Vagina (tissue), 2 donors: ENCODE results near the gene CACNG7. TPM values are rescaled to one million over a fixed set of nuclear protein-coding genes. Genes with fewer than 3 reads are reported as not detected.

Experiments used
- DNase-seq, 2 donors: peaks; one replicate each; pipeline ENCODE4 v3.0.0-alpha.2; 2017; ENCODE audit errors: extremely low spot score in 2 of 2
- H3K27ac ChIP-seq: fragments of 200-600 bp; sonication (generic); one replicate; pipeline ENCODE4 v1.5.1; 2019
- H3K27me3 ChIP-seq: fragments of 200-600 bp; sonication (generic); one replicate; pipeline ENCODE4 v1.5.1; 2019
- H3K36me3 ChIP-seq, 2 donors: fragments of 200-600 bp; sonication (generic); one replicate each; pipeline ENCODE4 v1.5.1; 2017 to 2019
- H3K4me1 ChIP-seq: fragments of 200-600 bp; sonication (generic); one replicate; pipeline ENCODE4 v1.5.1; 2019
- H3K4me3 ChIP-seq, 2 donors: fragments of 200-600 bp; sonication (generic); 1 replicate in 1 of 2; 2 replicates in 1 of 2; pipeline ENCODE4 v1.5.1; 2016 to 2019
- H3K9me3 ChIP-seq: fragments of 200-600 bp; sonication (generic); one replicate; pipeline ENCODE4 v1.5.1; 2019
- POLR2A ChIP-seq, 2 donors: fragments of 450-650 bp; IDR thresholded peaks; one replicate each; pipeline ENCODE4 v1.6.1; 2017; ENCODE audit warnings: antibody characterized with exemption in 2 of 2, mild to moderate bottlenecking in 2 of 2, moderate library complexity in 2 of 2
- POLR2AphosphoS5 ChIP-seq, 2 donors: sonication (generic); formaldehyde crosslinking; IDR thresholded peaks; one replicate each; pipeline ENCODE4 v1.9.0; 2017; ENCODE audit warnings: antibody characterized with exemption in 2 of 2, mild to moderate bottlenecking in 2 of 2, low read depth in 1 of 2; ENCODE audit not compliant: insufficient read depth in 1 of 2
- intact Hi-C: fragments of 100-400 bp; cut with DNase I; formaldehyde crosslinking; loops from one replicate; pipeline ENCODE4 v1.15.1; 2023
- total RNA-seq: library from RNA; depleted of rRNA; stranded (reverse); fragments of >200 nt; gene quantifications from one replicate; pipeline ENCODE4 v1.2.3, GENCODE V29; 2016
- TF ChIP-seq, protein P1 (sequence below), 3 experiments: fragments of 450-650 bp in 2 of 3; fragments of 200-600 bp in 1 of 3; sonication (generic) in 1 of 3; IDR thresholded peaks; one replicate each; pipeline ENCODE4 v1.5.1; 2017 to 2019; ENCODE audit warnings: antibody characterized with exemption in 3 of 3, mild to moderate bottlenecking in 2 of 3, moderate library complexity in 2 of 3

CACNG7 gene
- total RNA-seq, 1 donor from 2014 or later: not detected

DNA sequence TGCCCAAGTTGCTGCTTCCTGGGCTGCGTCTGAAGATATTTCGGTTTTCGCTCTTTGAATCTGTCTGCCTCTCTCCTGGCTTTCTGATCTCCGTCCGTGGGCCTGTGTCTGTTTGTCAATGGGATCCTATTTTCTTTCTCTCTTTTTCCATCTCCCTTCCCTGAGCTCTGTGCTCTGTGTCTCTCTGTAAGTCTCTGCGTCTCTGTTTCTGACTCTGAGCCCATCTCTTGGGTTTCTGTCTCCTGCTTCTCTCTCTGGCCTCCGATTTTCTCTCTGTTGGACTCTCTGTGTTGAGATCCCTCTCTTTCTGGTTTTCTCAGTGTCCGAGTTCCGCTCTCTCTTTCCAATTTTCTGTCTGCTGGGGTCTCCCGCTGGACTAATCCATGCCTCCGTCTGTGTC, 25.3 kb upstream of the CACNG7 start:
- intact Hi-C loops: no loop called here
- H3K27ac ChIP-seq: no peak overlapping the region
- H3K4me1 ChIP-seq: peaks cover 25% of the 10 kb centered on the region
- peaks cover 10% of the 10 kb centered on the region for H3K27me3 ChIP-seq
- no peaks in the 10 kb centered on the region for H3K9me3 ChIP-seq
- H3K36me3 ChIP-seq: no peaks in the 10 kb centered on the region
- TF ChIP-seq POLR2A (IDR thresholded peaks at IDR 0.05) (no peak), POLR2AphosphoS5 (IDR thresholded peaks at IDR 0.05; ENCODE audit: insufficient read depth in 1 of 2, low read depth in 1 of 2) (no peak)
- TF ChIP-seq, protein P1, sequence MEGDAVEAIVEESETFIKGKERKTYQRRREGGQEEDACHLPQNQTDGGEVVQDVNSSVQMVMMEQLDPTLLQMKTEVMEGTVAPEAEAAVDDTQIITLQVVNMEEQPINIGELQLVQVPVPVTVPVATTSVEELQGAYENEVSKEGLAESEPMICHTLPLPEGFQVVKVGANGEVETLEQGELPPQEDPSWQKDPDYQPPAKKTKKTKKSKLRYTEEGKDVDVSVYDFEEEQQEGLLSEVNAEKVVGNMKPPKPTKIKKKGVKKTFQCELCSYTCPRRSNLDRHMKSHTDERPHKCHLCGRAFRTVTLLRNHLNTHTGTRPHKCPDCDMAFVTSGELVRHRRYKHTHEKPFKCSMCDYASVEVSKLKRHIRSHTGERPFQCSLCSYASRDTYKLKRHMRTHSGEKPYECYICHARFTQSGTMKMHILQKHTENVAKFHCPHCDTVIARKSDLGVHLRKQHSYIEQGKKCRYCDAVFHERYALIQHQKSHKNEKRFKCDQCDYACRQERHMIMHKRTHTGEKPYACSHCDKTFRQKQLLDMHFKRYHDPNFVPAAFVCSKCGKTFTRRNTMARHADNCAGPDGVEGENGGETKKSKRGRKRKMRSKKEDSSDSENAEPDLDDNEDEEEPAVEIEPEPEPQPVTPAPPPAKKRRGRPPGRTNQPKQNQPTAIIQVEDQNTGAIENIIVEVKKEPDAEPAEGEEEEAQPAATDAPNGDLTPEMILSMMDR (IDR thresholded peaks at IDR 0.05): no peak
- DNase-seq: no peak
- no peak overlapping the region for H3K4me3 ChIP-seq

DNA sequence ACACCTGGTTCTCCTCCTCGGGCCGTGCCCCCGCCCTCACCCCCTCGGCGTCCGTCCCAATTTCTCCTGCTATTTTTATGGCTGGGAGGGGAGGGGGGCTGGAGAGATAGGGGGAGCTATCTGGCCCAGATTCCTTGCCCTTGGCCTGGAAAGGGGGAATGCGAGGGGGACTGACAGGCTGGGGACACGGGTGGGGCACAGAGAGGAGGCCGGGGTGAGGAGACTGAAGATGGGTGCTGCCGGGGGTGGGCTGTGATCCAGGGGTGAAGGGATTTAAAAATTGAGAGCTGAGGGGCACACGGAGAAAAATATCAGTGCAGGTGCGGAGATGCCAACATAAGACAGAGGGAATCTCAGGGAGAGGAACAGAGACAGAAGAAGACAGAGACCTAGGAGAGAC, 24.8 kb upstream of the CACNG7 start:
- peaks cover 10% of the 10 kb centered on the region for H3K27me3 ChIP-seq
- intact Hi-C loops: no loop called here
- no peaks in the 10 kb centered on the region for H3K9me3 ChIP-seq
- no peak overlapping the region for H3K27ac ChIP-seq
- H3K36me3 ChIP-seq: no peaks in the 10 kb centered on the region
- no peak for TF ChIP-seq POLR2A (IDR thresholded peaks at IDR 0.05)
- TF ChIP-seq POLR2AphosphoS5 (IDR thresholded peaks at IDR 0.05; ENCODE audit: insufficient read depth in 1 of 2, low read depth in 1 of 2): no peak
- TF ChIP-seq, protein P1 (IDR thresholded peaks at IDR 0.05): no peak
- H3K4me1 ChIP-seq: peaks cover 21% of the 10 kb centered on the region
- DNase-seq: no peak
- H3K4me3 ChIP-seq: no peak overlapping the region

DNA sequence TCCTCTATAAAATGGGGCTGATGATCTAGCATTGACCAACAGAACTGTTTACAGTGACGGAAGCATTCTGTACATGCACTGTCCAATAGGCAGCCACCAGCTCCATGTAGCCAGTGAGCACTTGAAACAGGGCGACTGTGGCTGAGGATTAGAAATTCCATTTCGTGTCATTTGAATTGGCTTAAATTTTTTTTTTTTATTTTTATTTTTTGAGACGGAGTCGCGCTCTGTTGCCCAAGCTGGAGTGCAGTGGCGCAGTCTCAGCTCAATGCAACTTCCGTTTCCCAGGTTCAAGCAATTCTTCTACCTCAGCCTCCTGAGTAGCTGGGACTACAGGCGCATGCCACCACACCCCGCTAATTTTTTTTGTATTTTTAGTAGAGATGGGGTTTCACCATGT, 24.0 kb upstream of the CACNG7 start:
- Histone ChIP-seq H3K9me3 (no peaks in the 10 kb centered on the region), H3K4me3 (no peak overlapping the region), H3K4me1 (peaks cover 15% of the 10 kb centered on the region), H3K27ac (no peak overlapping the region), H3K27me3 (peaks cover 10% of the 10 kb centered on the region), H3K36me3 (no peaks in the 10 kb centered on the region)
- TF ChIP-seq POLR2AphosphoS5 (IDR thresholded peaks at IDR 0.05; ENCODE audit: insufficient read depth in 1 of 2, low read depth in 1 of 2): no peak
- TF ChIP-seq, protein P1 (IDR thresholded peaks at IDR 0.05): no peak
- no peak for TF ChIP-seq POLR2A (IDR thresholded peaks at IDR 0.05)
- intact Hi-C loops: no loop called here
- DNase-seq: no peak

DNA sequence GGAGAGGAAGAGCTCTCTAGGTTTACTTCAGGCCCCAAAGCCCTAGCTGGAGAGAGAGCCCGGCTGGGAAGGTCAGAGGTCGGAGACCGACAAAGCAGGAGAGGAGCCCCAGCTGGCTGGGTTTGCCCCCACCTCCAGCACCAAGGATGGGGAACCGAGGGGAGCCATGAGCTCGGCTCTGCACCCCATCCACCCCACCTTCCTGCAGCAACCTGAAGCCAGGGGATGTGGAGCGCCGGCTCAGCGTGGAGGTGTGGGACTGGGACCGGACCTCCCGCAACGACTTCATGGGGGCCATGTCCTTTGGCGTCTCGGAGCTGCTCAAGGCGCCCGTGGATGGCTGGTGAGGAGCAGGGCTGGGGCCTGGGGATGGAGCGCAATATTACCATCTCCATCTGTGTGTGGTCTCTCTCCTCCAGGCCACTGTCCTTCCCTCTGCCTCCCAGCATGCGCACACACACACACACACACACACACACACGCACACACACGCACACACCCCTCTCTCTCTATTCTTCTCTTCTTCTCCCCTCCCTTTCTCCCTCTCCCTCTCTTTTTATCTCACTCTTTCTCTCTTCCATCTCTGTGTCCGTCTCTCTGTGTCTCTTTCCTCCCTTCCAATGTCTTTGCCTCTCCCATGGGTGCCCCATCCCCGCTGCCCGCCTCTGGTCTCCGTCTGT, 16.6 kb upstream of the CACNG7 start:
- H3K4me1 ChIP-seq: no peaks in the 10 kb centered on the region
- no peak overlapping the region for H3K4me3 ChIP-seq
- intact Hi-C loops: no loop called here
- no peaks in the 10 kb centered on the region for H3K36me3 ChIP-seq
- H3K27me3 ChIP-seq: no peaks in the 10 kb centered on the region
- DNase-seq: no peak
- no peaks in the 10 kb centered on the region for H3K9me3 ChIP-seq
- no peak overlapping the region for H3K27ac ChIP-seq
- TF ChIP-seq POLR2AphosphoS5 (IDR thresholded peaks at IDR 0.05; ENCODE audit: insufficient read depth in 1 of 2, low read depth in 1 of 2) (no peak), POLR2A (IDR thresholded peaks at IDR 0.05) (no peak)
- TF ChIP-seq, protein P1 (IDR thresholded peaks at IDR 0.05): no peak

DNA sequence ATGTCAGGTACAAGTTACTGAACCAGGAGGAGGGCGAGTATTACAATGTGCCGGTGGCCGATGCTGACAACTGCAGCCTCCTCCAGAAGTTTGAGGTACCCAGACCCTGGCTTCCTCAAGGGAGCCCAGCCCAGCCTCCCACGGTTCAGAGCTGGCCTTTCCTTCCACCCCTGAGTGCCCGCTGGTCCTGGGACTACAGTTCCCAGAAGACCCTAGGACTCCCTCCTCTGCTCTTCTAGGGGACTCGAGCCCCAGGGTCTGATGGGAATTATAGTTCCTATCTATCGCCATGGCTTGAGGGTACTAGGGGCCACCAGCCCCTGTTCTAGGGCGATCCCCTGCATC, 16.1 kb upstream of the CACNG7 start:
- H3K27ac ChIP-seq: no peak overlapping the region
- no peaks in the 10 kb centered on the region for H3K36me3 ChIP-seq
- H3K27me3 ChIP-seq: no peaks in the 10 kb centered on the region
- no peaks in the 10 kb centered on the region for H3K9me3 ChIP-seq
- intact Hi-C loops: no loop called here
- H3K4me3 ChIP-seq: no peak overlapping the region
- no peaks in the 10 kb centered on the region for H3K4me1 ChIP-seq
- TF ChIP-seq POLR2A (IDR thresholded peaks at IDR 0.05): no peak
- TF ChIP-seq, protein P1 (IDR thresholded peaks at IDR 0.05): no peak
- TF ChIP-seq POLR2AphosphoS5 (IDR thresholded peaks at IDR 0.05; ENCODE audit: insufficient read depth in 1 of 2, low read depth in 1 of 2): no peak
- no peak for DNase-seq
